SKM-1 treated with dmso at 0.1 percent for 144 hours (cell line): ENCODE results near the gene FOSB.
A peak's percentile ranks its signal among the peaks of the same experiment; 100 is the strongest.

Experiments
- DNase-seq: peaks from one replicate; lab custom pipeline; 2025; ENCODE audit not compliant: unreplicated experiment; lab: John Stamatoyannopoulos, UW

The FOSB gene

DNA sequence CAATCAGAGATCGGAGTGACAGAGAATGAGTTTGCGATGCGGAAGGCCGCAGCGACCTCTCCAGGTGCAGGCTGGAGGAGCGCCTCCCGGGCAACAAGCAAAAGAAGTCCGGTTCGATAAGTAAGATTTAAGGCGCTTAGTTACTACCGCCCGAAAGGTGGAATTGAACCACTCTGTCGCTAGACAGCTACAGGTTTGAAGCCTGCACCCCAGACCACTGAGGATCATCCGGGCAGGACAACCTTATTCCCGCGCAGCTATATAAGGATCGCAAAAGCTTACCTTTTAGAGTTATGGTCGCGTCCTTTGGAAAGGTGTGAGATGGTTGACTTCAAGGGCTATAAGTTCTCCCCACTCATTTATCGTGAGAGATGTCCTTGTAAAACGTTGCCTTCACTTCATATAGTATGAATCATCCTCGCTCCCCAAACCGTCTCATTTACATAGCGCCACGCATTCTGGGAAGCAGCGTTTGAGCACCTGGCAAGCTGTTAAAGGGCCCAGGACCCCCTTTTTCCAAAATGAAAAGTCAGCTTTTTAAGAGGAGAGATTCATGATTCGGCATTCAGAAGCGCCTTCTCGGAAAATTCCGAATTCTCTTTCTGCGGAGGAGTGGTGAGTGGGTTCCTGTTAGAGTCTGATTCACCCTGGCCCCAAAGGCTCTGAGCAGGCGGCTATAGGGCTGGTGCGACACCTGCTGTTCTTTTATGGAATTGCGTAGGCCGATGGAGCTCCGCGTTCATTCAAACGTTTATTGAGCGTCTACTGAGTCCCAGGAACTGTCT lies 10.8 kb downstream of the FOSB start:
- DNase-seq = peak; percentile 80

DNA sequence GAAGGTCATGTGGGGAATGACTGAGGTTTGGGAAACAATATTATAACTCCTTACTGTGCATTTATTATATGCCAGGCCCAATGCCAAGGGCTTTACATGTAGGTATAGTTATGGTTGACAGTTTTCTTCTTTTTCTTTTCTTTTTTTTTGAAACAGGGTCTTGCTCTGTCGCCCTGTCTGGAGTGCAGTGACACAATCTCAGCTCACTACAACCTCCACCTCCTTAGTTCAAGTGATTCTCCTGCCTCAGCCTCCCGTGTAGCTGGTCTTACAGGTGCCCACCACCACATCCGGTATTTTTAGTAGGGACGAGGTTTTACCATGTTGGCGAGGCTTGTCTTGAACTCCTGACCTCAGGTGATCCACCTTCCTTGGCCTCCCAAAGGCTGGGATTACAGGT lies 15.2 kb downstream of the FOSB start:
- DNase-seq = no peak

DNA sequence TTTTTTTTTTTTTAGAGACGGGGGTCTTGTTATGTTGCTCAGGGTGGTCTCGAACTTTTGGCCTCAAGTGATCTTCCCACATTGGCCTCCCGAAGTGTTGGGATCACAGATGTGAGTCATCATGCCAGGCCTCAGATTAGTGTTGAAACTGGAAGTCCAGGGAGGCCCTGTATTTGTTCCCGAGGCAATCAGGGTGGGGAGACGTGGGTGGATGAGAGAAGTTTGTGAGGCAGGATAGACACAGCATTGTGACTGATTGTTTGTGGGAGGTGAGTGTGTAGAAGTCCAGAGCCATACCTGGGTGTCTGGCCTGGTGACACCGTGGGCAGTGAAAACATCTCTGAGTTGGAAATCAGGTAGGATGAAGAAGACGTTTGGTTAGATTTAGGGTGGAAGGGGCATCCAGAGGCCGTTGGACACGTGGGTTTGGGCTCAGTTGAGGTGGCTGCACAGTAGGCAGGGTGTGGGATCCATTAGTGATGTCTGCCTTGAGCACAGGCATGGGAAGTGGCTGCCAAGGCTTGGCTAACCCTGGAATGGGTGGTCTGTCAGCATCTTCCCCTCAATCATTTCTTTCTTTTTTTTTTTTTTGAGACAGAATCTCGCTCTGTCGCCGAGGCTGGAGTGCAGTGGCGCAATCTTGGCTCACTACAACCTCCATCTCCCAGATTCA lies 16.6 kb downstream of the FOSB start:
- no peak for DNase-seq

DNA sequence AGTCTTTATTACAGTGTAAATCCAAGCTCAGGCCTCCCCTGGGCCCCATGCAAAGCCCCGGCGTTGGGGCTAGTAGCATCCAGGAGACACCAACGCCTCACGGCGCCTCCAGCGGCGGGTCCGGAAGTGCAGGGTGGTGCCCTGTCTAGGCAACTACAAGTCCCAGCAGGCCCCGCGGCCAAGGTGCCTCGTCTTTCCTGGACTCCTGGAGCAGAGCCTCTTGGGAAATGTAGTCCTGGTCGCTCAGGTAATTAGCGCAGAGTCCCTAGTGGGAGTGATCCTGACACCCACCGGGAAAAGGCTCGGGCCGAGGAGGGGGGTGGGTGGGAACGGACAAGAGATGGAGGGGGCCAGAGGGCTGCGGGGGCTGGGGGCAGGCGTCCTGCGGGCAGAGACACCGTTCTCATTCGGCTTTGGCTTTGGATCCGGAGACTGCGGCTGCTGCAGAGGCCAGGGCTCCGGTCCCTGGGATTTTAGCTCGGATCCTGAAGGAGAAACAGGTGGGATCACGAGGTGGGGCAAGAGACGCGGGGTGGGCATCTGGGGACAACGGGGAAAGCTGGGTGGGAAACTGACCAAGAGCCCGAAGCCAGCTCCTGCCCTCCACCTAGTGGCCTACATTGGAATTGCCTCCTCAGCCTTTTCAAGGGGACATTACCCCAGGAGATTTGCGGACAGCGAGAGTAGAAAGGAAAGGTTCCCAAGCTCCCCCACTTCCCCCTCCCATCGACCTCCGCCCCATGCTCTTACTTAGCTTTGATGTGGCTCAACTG lies 17.7 kb downstream of the FOSB start:
- DNase-seq = peak; percentile 80

DNA sequence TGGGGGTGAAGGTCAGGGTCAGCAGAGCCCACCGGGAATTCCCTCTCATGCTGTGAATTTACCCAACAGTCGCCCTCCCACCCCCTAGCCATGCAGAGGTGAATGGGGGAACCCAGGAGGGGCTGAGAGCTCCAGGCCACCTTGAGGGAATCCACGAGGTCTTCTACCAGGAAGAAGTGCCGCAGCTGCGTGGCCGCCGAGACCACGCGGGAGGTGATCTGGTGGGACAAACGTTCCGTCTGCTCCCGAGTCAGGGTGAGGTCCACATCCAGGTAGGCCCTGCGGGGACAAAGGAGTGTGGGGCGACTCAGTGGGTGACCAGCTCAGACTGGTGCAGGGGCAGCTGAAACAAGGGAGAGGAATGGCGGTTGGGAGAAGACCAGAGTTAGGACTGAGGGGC lies 20.9 kb downstream of the FOSB start:
- no peak for DNase-seq

DNA sequence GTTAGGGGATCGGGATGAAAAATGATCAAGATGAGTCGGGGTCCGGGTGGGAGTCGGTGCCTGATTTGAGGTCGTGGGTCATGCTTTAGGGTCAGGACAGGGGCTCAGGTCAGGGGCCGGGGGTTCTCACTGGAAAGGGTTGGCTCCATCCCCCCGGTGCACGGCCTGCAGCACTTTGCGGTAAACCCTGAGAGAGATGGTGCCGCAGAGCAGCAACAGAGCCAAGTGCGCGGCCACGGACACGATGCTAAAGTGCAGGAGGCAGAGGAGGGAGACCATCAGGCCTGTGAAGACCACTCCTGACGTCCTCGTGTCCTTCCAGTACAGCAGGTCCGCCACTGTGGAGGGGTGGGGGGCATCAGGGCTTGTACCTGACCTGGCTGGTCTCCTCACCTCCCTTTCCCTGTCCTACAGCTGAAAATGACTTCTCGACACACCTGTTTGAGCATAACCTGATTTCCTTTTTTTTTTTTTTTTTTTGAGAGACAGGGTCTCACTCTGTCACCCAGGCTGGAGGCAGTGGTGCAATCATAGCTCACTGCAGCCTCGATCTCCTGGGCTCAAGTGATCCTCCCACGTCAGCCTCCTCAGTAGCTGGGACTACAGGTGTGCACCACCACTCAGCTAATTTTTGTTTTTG lies 21.5 kb downstream of the FOSB start:
- DNase-seq = no peak

DNA sequence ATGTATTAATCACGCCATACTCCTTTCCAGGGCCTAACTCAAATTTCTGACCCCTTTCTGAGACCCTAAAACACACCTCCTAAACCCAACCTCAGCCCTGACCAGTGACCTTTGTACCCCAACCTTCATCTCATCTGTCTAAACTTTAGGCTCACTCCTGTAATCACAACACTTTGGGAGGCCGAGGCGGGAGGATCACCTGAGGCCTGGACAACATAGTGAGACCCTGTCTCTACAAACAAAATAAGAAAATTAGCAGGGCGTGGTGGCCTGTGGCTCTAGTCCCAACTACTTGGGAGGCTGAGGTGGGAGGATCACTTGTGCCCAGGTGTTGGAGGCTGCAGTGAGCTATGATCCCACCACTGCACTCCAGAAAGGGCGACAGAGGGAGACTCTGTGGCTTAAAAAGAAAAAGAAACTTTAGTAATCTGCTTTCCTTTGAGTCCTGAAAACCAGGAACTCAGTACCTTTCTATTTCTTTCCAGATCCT lies 24.4 kb downstream of the FOSB start:
- DNase-seq = no peak

DNA sequence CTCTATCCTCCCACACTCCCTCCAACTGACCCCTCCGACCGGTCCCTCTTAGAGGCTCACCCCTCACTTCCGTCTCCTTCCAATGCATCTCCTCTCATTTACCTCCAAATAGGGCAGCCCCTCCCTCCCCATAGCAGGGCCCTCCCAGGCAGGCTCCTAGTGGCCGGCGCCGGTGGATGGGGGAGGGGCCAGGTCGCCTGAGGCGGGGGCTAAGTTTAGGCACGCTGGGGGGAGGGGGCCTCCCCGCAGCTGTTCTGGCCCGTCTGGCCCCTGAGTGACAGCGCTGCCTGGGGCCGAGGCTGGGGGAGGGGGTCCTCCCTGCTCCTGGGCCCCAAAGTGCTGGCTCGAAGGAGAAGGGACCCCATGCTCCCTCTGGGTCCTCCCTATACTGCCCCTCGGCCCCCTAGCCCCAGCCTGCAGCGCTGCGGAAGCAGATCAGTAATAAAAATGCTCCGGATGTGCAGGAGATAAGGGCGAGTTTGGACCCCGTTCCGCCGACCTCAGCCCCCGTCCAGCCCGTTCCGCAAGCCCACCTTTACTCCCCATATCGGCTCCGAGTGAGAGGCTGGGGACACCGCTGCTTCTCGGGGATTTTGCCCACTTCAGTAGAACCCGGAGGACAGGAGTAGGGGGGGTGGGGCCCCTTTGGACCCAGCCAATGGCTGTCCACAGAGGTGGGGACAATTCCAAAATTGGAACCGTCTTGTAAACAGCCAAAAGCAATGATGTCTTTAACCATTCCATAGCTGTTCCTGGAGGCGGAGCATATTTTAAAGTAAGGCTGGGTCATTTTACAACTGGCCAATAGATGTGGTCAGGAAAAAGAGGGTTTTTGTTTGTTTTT lies 25.1 kb downstream of the FOSB start:
- peak; percentile 9 for DNase-seq

DNA sequence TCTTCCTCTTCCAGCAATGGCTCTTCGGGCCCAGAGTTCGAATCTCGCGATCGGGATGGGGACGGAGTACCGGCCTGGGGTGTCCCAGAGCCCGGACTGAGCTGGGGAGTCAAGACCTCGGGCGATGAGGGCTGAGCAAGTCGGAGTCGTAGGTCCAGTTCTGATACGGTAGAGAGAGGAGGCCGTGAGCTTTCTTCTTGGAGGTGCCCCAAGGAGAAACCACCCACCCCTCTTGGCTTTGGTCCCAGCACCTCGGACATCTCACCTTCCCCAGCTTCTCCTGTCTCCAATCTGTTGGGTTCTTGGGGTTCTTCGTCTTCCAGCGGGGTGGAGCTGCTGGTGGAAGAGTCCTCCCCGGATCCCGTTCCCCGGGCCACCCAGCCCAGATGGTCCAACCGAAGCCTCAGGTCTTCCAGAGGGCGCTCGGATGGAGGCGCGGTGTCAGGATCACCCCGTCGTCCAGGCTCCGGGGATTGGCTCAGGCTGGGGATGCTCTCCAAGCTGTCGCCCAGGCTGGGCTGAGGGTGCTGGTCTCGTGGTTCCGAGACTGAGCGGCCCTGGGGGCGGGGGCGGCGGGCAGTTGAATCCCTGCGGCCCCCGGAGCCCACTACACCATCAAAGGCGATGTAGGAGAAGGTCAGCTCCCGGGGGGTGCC lies 26.6 kb downstream of the FOSB start:
- no peak for DNase-seq

DNA sequence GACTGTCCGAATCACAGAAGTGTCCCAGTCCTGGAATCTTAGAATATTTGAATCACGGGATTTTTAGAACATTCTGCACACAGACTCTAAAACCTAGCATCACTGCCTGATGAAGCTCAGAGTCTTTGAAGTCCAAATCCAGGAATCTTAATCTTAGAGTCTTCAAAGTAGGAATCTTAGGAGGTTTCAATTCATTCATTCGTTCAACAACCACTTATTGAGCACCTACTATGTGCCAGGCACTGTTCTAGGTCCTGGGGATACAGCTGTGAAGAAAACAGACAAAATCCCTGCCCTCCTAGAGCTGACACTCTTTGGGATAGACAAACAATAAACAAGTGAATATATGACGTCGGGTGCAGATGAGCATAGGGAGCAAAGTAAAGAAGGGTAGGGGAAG lies 27.4 kb downstream of the FOSB start:
- DNase-seq = no peak

DNA sequence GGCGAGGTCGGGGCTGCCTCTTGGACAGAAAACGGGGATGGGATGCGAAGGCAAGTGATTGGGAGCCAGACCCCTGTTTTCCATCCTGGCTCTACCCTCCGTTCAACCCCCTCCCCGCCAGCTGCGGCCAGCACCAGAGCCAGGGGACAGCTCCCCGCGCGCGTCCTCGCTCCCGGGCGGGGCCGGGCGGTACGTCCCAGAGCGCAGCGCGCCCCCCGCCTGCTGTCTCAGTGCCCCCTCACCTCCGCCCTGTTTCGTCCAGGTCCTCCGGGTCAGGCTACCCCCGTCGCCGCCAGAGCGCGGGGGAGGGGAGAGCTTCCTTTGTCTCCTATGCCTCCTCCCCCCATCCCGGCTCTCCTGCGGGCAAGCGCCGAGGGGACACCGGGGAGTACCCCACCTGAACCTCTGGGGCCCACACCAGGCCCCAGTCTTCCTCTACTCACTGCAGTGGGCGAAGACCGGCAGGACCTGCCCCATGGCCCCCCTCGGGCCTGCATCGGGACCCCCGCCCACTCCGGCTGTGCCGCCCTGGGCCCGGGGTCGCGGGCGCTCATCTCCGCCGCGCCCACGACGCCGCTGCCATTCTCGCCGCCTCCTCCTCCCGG lies 28.7 kb downstream of the FOSB start:
- DNase-seq = no peak

DNA sequence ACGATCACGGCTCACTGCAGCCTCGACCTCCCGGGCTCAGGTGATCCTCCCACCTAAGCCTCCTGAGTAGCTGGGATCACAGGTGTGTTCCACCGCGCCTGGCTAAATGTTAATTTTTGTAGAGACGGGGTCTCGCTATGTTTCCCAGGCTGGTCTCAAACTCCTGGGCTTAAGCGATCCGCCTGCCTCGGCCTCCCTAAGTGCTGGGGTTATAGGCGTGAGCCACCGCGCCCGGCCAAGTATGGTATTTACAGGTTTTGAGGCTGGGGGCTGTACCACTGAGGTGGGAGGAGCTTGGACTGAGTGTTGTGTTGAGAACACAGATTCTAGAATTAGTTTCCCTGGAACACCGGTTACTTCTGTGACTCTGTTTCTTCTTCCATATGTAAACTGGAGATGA lies 30.0 kb downstream of the FOSB start:
- DNase-seq = no peak

DNA sequence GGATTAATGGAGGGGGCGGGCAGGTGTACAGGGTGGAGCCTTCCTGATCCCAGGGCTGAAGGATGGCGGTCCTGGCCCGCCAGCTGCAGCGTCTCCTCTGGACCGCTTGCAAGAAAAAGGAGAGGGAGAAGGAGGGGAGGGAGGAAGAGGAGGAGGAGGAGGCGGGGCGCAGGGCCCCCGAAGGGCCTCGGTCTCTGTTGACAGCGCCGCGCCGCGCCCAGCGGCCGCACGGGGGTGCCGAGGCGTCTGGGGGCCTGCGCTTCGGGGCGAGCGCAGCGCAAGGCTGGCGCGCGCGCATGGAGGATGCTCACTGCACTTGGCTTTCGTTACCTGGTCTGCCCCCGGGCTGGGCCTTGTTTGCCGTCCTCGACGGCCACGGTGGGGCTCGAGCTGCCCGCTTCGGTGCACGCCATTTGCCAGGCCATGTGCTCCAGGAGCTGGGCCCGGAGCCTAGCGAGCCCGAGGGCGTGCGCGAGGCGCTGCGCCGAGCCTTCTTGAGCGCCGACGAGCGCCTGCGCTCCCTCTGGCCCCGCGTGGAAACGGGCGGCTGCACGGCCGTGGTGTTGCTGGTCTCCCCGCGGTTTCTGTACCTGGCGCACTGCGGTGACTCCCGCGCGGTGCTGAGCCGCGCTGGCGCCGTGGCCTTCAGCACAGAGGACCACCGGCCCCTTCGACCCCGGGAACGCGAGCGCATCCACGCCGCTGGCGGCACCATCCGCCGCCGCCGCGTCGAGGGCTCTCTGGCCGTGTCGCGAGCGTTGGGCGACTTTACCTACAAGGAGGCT lies 30.8 kb downstream of the FOSB start, which contains the start of gene PPM1N:
Gene PPM1N (plus strand): TSS at position 33 of the 785 bp plus-strand sequence. CDS start 30 bp downstream, at position 63.
- DNase-seq = no peak

DNA sequence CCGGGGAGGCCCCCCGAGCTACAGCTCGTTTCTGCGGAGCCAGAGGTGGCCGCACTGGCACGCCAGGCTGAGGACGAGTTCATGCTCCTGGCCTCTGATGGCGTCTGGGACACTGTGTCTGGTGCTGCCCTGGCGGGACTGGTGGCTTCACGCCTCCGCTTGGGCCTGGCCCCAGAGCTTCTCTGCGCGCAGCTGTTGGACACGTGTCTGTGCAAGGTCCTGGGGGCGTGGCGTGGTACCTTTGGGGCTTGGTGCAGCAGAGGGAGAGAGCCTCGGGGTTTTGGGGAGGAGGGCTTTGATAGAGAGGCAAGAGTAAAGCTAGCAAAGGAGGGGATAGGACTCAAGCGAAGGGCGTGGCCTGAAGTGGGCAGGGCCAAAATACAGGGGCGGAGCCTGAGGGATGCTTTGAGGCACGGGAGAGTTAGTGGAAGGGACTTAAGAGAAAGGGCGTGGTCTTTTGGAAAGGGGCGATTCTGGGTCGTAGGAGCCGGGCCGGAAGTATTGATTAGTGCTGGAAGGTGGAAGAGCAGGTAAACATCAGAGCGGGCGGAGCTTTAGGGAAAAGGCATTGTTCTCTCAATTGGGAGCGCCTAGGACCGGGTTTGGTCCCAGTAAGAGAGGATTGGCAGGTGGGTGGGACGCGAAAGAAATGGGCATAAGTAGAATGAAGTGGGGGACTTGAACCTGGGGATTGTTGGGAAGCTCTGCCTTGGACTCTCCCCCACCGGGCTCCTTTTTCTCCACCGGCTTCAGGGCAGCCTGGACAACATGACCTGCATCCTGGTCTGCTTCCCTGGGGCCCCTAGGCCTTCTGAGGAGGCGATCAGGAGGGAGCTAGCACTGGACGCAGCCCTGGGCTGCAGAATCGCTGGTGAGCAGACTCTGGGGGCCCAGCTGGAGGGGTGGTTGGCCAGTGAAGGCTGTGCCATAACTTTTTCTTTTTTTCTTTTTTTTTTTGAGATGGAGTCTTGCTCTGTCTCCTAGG lies 31.7 kb downstream of the FOSB start:
- no peak for DNase-seq

DNA sequence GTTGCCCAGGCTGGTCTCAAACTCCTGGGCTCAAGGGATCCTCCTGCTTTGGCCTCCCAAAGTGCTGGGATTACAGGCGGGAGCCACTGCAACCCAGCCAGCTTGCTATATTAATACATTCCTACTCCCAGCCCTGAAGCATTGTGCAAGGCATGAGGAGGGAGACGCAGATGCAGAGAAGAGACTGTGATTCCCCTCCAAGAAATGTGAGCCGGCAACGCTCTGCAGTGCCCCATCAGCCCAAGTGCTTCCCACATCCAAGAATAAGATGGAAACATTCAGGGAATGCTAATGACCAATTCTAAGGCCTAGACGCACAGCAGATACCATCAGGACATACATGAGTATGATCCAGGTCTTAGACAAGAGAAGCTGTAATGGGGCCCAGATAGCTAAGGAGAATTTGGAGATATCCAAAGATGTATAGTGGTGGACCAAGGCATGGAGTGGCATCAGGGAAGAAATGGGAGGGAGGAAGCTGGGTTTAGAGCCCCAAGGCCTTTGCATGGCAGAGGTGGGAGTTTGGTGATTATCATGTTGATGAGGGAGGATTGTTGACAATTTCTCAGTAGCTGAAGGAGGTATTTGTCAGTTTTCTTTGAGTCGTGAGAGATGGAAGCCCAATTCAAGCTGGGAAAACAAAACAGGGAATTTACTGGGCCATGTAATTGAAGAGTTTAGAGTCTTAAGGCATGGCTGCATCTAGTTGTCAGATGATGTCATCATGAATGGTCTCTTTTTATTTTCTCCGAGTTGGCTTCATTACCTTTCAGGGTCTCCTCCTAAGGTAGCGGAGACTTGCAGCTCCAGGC lies 33.3 kb downstream of the FOSB start:
- no peak for DNase-seq

DNA sequence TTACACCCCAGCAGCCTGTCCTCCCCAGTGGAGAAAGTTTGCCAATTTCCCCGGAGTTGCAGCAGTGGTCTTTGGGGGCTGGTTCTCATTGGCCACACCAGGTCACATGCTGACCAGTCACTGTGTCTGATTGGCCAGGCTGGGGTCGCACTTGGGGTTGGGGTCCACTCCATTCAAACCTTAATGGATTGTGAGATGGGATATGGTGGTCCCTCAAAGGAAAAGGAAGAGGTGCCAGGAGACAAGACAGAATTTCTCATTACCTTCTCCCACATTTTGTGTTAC lies 33.9 kb downstream of the FOSB start:
- no peak for DNase-seq

DNA sequence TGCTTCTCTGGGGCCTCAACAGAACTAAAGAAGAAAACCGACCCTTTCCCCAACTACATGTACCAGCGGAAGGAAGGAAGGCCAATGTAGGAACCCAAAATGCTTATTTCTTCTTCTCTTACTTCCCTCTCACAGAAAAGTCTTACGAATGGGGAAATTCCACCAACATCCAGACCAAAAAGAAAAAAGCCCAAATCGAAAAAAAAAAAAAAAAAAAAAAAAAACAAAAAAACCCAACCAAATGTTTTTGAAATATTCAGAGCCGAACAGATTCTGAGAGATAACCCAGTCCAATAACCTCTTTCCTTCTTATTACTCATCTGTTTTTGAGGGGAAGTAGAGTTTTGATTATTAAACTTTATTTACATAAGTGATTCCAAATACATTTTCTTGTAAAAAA lies 34.3 kb downstream of the FOSB start:
- no peak for DNase-seq
